Fibroblast of pulmonary artery (primary cell): ENCODE results near the gene FSHR.

Source experiments
- DNase-seq: peaks from one replicate; pipeline ENCODE4 v3.0.0-alpha.2; 2010; ENCODE audit warnings: low read depth
- H3K4me3 ChIP-seq: replicated peaks from 2 replicates; pipeline ENCODE4 v1.5.1; 2011; ENCODE audit warnings: low read depth, mild to moderate bottlenecking, control low read depth, low read length, moderate library complexity
- TF ChIP-seq, protein P1 (sequence below): IDR thresholded peaks from 2 replicates; pipeline ENCODE4 v1.5.1; 2011; ENCODE audit warnings: mild to moderate bottlenecking, control low read depth, low read length, inconsistent platforms; ENCODE audit errors: missing control alignments

The FSHR gene

DNA sequence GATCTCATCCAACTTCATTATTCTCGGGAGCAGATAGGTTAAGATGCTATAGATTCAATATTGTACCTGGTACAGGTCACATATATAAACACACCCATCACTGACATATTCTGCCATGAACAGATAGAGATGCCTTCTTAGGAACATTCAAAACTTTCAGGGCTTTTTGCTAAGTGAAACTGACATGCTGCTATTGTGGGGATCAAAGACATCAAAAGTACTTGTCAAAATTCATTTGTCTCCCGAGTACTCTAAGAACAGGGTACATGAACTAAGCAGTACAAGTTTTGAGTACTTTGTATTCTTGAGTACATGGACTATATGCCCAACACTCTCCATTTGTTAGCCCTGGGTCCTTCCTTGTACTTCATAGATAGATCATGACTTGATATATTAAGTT, 173.5 kb downstream of the FSHR start:
- TF ChIP-seq, protein P1, sequence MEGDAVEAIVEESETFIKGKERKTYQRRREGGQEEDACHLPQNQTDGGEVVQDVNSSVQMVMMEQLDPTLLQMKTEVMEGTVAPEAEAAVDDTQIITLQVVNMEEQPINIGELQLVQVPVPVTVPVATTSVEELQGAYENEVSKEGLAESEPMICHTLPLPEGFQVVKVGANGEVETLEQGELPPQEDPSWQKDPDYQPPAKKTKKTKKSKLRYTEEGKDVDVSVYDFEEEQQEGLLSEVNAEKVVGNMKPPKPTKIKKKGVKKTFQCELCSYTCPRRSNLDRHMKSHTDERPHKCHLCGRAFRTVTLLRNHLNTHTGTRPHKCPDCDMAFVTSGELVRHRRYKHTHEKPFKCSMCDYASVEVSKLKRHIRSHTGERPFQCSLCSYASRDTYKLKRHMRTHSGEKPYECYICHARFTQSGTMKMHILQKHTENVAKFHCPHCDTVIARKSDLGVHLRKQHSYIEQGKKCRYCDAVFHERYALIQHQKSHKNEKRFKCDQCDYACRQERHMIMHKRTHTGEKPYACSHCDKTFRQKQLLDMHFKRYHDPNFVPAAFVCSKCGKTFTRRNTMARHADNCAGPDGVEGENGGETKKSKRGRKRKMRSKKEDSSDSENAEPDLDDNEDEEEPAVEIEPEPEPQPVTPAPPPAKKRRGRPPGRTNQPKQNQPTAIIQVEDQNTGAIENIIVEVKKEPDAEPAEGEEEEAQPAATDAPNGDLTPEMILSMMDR: no peak
- no peak for DNase-seq
- no peak overlapping the region for H3K4me3 ChIP-seq

DNA sequence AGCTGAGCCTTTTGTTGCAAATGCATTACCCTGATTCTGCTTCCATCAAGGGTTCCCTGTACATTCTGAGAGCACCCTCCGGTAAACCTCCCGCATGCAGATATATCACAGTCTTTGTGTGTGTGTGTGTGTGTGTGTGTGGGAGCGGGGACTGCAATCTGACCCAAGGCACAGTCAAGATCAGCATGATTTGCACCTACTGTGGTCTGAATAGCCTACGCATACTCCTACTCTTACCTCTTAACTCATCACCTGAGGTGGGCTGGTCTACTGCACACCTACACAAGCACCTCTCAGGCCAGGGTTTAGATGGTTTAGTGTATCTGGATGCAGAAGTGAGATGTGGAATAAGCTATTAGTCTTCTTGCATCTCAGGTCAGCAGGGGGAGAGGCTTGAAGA, 174.6 kb downstream of the FSHR start:
- no peak for DNase-seq
- no peak overlapping the region for H3K4me3 ChIP-seq
- TF ChIP-seq, protein P1: no peak

DNA sequence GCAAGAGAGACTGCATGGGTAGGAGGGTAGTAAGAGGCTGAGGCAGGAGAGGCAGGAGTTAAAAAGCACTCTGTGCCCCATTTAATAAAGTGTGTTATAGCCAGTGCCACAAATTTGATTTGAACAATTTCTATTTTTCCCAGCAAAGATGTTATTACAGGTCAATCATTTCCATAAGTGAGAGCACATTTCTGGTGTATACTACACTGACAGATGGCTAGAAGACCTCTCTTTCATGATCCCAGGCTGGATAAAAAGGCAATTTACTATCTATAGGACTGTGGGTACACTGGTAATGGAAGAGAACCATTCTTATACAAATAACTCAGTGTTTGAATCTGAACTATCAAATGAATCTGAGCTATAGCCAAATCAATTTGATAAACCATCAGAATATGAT, 176.2 kb downstream of the FSHR start:
- no peak overlapping the region for H3K4me3 ChIP-seq
- TF ChIP-seq, protein P1: no peak
- DNase-seq: no peak

- H3K4me3 ChIP-seq: no peak overlapping the region
Observed at GRCh38 chr2:48971801-48972200, 182.5 kb downstream of the FSHR start.

DNA sequence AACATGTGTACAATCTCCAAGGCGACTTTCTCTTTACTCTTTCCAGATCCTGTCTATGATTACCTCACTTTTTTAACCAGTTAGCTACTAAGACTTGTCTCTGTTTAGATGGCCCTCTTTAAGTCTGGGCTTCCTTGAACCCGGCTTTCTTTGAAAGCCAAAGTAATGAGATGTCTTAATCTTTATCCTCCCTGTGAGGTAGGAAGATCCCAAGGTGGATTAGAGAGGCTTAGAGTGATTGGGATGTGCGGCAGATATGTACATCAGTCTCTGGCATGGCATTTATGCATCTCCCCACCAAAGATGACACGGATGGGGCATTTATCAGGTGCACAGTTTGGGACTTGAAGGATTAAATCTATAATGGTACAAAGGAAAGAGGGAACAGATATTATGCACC, 186.3 kb downstream of the FSHR start:
- no peak overlapping the region for H3K4me3 ChIP-seq
- TF ChIP-seq, protein P1: no peak
- no peak for DNase-seq

More at GRCh38 chr2:48971801-48972200, 182.5 kb downstream of the FSHR start:
- TF ChIP-seq, protein P1: no peak
- no peak for DNase-seq

- TF ChIP-seq, protein P1: no peak
- no peak for DNase-seq
- no peak overlapping the region for H3K4me3 ChIP-seq
Observed at GRCh38 chr2:48965204-48965603, 189.1 kb downstream of the FSHR start.

- DNase-seq: no peak
Observed at GRCh38 chr2:48961009-48961408, 193.3 kb downstream of the FSHR start.

More at GRCh38 chr2:48961009-48961408, 193.3 kb downstream of the FSHR start:
- H3K4me3 ChIP-seq: no peak overlapping the region
- TF ChIP-seq, protein P1: no peak
